ENCODE measurements around the gene LDLRAD3. TPM values are rescaled to one million over a fixed set of nuclear protein-coding genes. Genes with fewer than 3 reads are reported as not detected.
A peak's percentile ranks its signal among the peaks of the same experiment; 100 is the strongest.

Gene LDLRAD3
- total RNA-seq, 2 experiments from 2014 or later, result not detected

- H3K79me2 ChIP-seq (ENCODE audit: insufficient read depth, low read depth, low read length), result no peaks in the 10 kb centered on the region
- BruUV-seq (replicated peaks), result no TSS peak
- H3K9me2 ChIP-seq (ENCODE audit: insufficient read depth, low read length), result no peaks in the 10 kb centered on the region
- ChIA-PET POLR2A (no interaction called here), CTCF (ENCODE audit: unreplicated experiment) (no interaction called here)
- no peak for DNase-seq (ENCODE audit: low spot score)
- no peaks in the 10 kb centered on the region for H3K9me3 ChIP-seq (ENCODE audit: low read length)
- no peaks in the 10 kb centered on the region for H4K20me1 ChIP-seq (ENCODE audit: insufficient read depth, low read length)
- H2AFZ ChIP-seq (ENCODE audit: low read length), result no peak overlapping the region
- H3K4me1 ChIP-seq (ENCODE audit: insufficient read depth, low read length, poor library complexity, severe bottlenecking), result no peaks in the 10 kb centered on the region
- no peak overlapping the region for H3K4me2 ChIP-seq (ENCODE audit: low read length)
- intact Hi-C loops (cut with micrococcal nuclease; ENCODE audit: unreplicated experiment), result no loop called here
- no peak overlapping the region for H3K4me3 ChIP-seq (ENCODE audit: low read depth, low read length, poor library complexity, severe bottlenecking)
- H3K27ac ChIP-seq (ENCODE audit: low read depth, low read length, poor library complexity, severe bottlenecking), result no peak overlapping the region
- no peaks in the 10 kb centered on the region for H3K36me3 ChIP-seq (ENCODE audit: insufficient read depth, low read length)
- TF ChIP-seq, protein P1, sequence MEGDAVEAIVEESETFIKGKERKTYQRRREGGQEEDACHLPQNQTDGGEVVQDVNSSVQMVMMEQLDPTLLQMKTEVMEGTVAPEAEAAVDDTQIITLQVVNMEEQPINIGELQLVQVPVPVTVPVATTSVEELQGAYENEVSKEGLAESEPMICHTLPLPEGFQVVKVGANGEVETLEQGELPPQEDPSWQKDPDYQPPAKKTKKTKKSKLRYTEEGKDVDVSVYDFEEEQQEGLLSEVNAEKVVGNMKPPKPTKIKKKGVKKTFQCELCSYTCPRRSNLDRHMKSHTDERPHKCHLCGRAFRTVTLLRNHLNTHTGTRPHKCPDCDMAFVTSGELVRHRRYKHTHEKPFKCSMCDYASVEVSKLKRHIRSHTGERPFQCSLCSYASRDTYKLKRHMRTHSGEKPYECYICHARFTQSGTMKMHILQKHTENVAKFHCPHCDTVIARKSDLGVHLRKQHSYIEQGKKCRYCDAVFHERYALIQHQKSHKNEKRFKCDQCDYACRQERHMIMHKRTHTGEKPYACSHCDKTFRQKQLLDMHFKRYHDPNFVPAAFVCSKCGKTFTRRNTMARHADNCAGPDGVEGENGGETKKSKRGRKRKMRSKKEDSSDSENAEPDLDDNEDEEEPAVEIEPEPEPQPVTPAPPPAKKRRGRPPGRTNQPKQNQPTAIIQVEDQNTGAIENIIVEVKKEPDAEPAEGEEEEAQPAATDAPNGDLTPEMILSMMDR (conservative IDR thresholded peaks at IDR 0.05; ENCODE audit: low read length), result no peak
- no peak for TF ChIP-seq EZH2phosphoT487 (IDR thresholded peaks at IDR 0.05; ENCODE audit: borderline replicate concordance, low read depth, low read length)
Measured at GRCh38 chr11:36053862-36054261, 110.0 kb downstream of the LDLRAD3 start.

GRCh38 chr11:36054628-36055027, 110.8 kb downstream of the LDLRAD3 start:
- Histone ChIP-seq H3K9me3 (ENCODE audit: low read length) (no peaks in the 10 kb centered on the region), H2AFZ (ENCODE audit: low read length) (no peak overlapping the region), H3K4me2 (ENCODE audit: low read length) (no peak overlapping the region), H4K20me1 (ENCODE audit: insufficient read depth, low read length) (no peaks in the 10 kb centered on the region), H3K79me2 (ENCODE audit: insufficient read depth, low read depth, low read length) (no peaks in the 10 kb centered on the region), H3K4me1 (ENCODE audit: insufficient read depth, low read length, poor library complexity, severe bottlenecking) (no peaks in the 10 kb centered on the region), H3K9me2 (ENCODE audit: insufficient read depth, low read length) (no peaks in the 10 kb centered on the region), H3K4me3 (ENCODE audit: low read depth, low read length, poor library complexity, severe bottlenecking) (no peak overlapping the region), H3K27ac (ENCODE audit: low read depth, low read length, poor library complexity, severe bottlenecking) (no peak overlapping the region), H3K36me3 (ENCODE audit: insufficient read depth, low read length) (no peaks in the 10 kb centered on the region)
- DNase-seq (ENCODE audit: low spot score), result no peak
- BruUV-seq (replicated peaks), result no TSS peak
- CTCF ChIA-PET (ENCODE audit: unreplicated experiment), result no interaction called here
- TF ChIP-seq, protein P1 (conservative IDR thresholded peaks at IDR 0.05; ENCODE audit: low read length), result no peak
- no peak for TF ChIP-seq EZH2phosphoT487 (IDR thresholded peaks at IDR 0.05; ENCODE audit: borderline replicate concordance, low read depth, low read length)
- POLR2A ChIA-PET, result no interaction called here
- intact Hi-C loops (cut with micrococcal nuclease; ENCODE audit: unreplicated experiment), result no loop called here

DNA sequence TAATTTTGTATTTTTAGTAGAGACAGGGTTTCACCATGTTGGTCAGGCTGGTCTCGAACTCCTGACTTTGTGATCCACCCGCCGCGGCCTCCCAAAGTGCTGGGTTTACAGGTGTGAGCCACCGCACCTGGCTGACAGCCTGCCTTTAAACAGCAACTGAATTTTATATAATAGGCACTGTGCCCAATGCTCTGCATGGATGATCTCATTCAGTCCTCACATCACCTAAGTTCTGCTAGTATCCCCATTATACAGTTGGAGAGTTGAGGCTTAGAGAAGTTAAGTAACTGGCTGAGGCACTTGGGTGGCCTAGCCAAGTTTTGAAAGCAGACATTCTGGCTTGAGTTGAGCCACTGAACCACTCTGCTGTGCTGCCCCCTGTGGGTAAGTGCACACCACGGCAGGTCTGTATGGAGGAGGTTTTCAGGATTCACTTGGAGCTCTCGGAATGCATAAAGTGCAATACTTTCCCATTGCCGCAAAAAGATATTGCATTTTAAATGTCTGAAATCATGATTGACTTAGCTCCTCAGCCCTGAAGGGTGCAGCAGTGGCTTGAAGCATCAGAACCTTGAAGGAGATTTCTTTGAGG, 112.4 kb downstream of the LDLRAD3 start:
- ChIA-PET CTCF (ENCODE audit: unreplicated experiment) (no interaction called here), POLR2A (no interaction called here)
- intact Hi-C loops (cut with micrococcal nuclease; ENCODE audit: unreplicated experiment), result no loop called here
- no peak overlapping the region for H2AFZ ChIP-seq (ENCODE audit: low read length)
- H3K4me1 ChIP-seq (ENCODE audit: insufficient read depth, low read length, poor library complexity, severe bottlenecking), result no peaks in the 10 kb centered on the region
- DNase-seq (ENCODE audit: low spot score), result no peak
- BruUV-seq (replicated peaks), result no TSS peak
- H3K4me3 ChIP-seq (ENCODE audit: low read depth, low read length, poor library complexity, severe bottlenecking), result no peak overlapping the region
- H3K36me3 ChIP-seq (ENCODE audit: insufficient read depth, low read length), result no peaks in the 10 kb centered on the region
- H3K9me3 ChIP-seq (ENCODE audit: low read length), result no peaks in the 10 kb centered on the region
- TF ChIP-seq EZH2phosphoT487 (IDR thresholded peaks at IDR 0.05; ENCODE audit: borderline replicate concordance, low read depth, low read length), result no peak
- TF ChIP-seq, protein P1 (conservative IDR thresholded peaks at IDR 0.05; ENCODE audit: low read length), result peak; percentile 56
- H3K9me2 ChIP-seq (ENCODE audit: insufficient read depth, low read length), result no peaks in the 10 kb centered on the region
- no peaks in the 10 kb centered on the region for H3K79me2 ChIP-seq (ENCODE audit: insufficient read depth, low read depth, low read length)
- no peak overlapping the region for H3K4me2 ChIP-seq (ENCODE audit: low read length)
- H3K27ac ChIP-seq (ENCODE audit: low read depth, low read length, poor library complexity, severe bottlenecking), result no peak overlapping the region
- no peaks in the 10 kb centered on the region for H4K20me1 ChIP-seq (ENCODE audit: insufficient read depth, low read length)
